OCI-LY1 (cell line): ENCODE data around the gene MVB12B.

Experiments used
- EZH2 ChIP-seq: fragments of 200-600 bp; sonication (generic), shearing (Covaris generic); IDR thresholded peaks from 2 replicates; pipeline ENCODE4 v1.8.0; 2017; ENCODE audit warnings: borderline replicate concordance, mixed run types, mild to moderate bottlenecking, antibody characterized with exemption, low read length, moderate library complexity, mixed read lengths
- TF ChIP-seq, protein P1 (sequence below): fragments of 200-600 bp; sonication (generic), shearing (Covaris generic); IDR thresholded peaks from 2 replicates; pipeline ENCODE4 v1.5.1; 2017; ENCODE audit warnings: mild to moderate bottlenecking, antibody characterized with exemption, low read length, moderate library complexity, mixed read lengths

DNA sequence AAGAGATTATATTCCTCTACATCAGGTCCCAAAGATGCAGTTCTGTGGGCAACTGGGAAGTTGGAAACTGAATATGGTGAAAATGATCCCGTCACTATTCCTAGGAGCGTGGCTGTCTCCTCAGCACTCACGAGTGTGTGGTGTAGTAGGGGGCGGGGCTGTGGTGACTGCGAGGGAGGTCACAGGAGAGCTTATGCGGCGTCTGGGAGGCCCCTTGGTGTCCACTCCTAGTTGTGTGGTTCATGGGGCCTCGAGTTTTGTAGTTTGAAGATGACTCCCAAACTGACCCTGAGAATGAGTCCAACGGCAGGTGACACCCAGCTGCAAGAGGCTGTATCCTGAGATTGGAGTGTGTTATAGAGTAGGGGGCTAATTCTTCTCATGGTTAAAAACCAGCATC, 68.2 kb downstream of the MVB12B start:
- TF ChIP-seq, protein P1, sequence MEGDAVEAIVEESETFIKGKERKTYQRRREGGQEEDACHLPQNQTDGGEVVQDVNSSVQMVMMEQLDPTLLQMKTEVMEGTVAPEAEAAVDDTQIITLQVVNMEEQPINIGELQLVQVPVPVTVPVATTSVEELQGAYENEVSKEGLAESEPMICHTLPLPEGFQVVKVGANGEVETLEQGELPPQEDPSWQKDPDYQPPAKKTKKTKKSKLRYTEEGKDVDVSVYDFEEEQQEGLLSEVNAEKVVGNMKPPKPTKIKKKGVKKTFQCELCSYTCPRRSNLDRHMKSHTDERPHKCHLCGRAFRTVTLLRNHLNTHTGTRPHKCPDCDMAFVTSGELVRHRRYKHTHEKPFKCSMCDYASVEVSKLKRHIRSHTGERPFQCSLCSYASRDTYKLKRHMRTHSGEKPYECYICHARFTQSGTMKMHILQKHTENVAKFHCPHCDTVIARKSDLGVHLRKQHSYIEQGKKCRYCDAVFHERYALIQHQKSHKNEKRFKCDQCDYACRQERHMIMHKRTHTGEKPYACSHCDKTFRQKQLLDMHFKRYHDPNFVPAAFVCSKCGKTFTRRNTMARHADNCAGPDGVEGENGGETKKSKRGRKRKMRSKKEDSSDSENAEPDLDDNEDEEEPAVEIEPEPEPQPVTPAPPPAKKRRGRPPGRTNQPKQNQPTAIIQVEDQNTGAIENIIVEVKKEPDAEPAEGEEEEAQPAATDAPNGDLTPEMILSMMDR, result no peak
- no peak for TF ChIP-seq EZH2
